Epidermal melanocyte (primary cell): Measurements from ENCODE around the gene TECTA.

Source experiments
- DNase-seq: peaks from one replicate; pipeline ENCODE4 v3.0.0; 2011; ENCODE audit warnings: low spot score; ENCODE audit not compliant: insufficient read length

The TECTA gene

GRCh38 chr11:121100943-121101342 is at the start of gene TECTA:
TECTA (plus strand) TSS chr11:121101243; CDS start chr11:121102666, 1,423 bp downstream.
- DNase-seq, result no peak

GRCh38 chr11:121053244-121053643 is 47.8 kb upstream of the TECTA start:
- DNase-seq, result no peak

- DNase-seq, result no peak
Measured at GRCh38 chr11:121054266-121054665, 46.8 kb upstream of the TECTA start.

- no peak for DNase-seq
Measured at GRCh38 chr11:121055076-121055475, 46.0 kb upstream of the TECTA start.

DNA sequence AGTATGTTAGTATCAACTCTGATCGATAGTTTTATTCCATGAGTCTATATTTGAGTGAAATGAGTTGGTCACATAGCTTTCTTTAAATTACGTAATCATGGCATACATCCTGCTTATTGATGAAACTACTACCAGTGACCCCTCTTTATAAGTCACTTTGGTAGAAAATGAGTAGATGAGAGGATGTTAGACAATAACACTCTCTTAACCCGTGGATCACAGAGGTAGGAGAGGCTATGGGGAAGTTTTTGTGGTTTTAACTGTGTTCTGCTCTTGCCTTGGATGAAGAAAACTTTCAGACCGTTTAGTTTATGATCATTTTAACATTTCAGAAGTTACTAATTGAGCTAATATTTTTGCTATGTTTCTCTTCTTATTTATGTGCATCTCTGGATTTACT is 43.1 kb upstream of the TECTA start:
- DNase-seq, result no peak

- no peak for DNase-seq
Measured at GRCh38 chr11:121058941-121059340, 42.1 kb upstream of the TECTA start.

- no peak for DNase-seq
Measured at GRCh38 chr11:121059605-121060004, 41.4 kb upstream of the TECTA start.

DNA sequence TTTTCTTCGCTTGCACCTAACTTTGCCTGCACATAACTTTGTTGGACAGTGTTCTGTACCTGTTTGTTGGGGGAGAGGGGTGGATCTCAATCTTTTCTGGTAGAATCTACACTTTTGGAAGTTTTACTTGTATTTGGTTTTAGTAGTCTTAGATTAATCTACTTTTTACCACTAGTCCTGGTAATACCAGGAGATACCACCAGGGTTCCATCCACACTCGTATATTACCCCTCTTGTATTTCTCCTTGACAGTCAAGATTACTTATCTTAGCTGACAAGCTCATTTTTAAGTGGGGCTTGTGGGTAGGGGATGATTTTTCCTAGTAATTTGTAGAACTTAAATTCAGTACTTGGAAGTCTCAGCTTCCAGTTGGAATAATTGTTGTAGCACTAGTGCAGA is 37.3 kb upstream of the TECTA start:
- no peak for DNase-seq

GRCh38 chr11:121066623-121067022 is 34.4 kb upstream of the TECTA start:
- no peak for DNase-seq

GRCh38 chr11:121067026-121067425 is 34.0 kb upstream of the TECTA start:
- DNase-seq, result no peak

DNA sequence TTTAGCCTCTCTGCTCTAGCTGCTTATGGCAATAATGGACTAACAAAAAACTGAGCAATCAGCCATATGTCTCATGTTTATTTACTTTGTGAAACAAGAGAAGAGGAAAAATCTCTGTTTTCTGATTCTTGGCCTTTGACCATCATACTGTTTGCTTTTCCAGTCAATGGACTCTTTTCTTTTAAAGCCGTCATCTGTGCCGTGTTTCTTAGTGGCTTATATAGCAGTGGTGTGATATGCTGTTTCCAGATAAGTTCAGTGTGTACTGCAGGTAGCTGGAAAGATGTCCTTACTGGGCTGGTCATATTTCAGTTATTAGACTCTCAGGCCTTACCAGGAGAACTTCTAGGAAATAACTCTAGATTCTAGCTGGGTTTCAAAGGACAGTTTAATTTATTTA is 33.6 kb upstream of the TECTA start:
- no peak for DNase-seq

- no peak for DNase-seq
Measured at GRCh38 chr11:121067962-121068647, 32.9 kb upstream of the TECTA start.

- no peak for DNase-seq
Measured at GRCh38 chr11:121068787-121069186, 32.3 kb upstream of the TECTA start.

- no peak for DNase-seq
Measured at GRCh38 chr11:121070951-121071845, 29.8 kb upstream of the TECTA start.

DNA sequence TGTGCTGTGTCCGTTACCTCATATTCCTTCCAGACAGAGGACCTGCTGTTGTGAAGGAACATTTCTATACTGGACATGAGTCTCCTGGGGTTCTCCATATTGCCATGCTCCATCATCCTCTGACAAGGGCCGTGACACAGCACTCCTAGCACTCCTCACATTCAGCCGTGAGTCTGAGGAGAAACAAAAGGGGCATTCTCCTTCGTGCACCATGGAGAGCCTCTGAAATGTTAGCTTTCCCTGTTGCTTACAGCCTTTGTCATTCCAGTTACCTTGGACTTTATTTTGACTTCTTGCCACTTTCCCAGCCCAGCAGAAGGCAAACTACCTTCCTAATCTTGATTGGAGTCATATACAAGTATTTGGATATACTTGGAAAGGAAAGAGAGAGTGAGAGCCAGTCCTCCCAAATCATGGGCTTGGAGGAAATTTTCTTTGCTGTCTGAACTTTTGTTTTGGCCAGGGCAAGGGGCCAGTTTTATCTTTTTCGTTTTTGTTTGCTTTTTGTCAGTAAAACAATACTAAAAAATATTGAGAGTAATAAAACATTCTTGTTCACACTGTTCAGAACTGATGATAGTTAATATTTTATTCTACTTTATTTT is 29.1 kb upstream of the TECTA start:
- no peak for DNase-seq

DNA sequence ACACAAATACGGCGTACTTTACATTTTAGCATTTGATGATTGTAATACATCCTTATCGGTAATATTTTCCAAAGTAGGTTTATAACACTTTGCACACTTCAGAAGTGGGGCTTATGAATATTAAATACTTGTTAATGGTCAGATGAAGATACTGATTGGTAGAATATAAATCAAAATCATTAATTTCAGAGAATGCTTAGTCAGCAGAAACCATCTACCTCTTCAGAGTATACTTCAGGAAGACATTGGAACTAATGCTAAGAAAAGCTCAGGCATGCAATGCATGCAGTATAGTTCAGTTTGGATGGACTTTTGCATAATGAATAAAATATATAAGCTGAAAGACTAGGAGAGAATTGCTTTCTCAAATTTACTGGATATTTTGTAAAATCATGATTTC is 19.7 kb upstream of the TECTA start:
- no peak for DNase-seq

DNA sequence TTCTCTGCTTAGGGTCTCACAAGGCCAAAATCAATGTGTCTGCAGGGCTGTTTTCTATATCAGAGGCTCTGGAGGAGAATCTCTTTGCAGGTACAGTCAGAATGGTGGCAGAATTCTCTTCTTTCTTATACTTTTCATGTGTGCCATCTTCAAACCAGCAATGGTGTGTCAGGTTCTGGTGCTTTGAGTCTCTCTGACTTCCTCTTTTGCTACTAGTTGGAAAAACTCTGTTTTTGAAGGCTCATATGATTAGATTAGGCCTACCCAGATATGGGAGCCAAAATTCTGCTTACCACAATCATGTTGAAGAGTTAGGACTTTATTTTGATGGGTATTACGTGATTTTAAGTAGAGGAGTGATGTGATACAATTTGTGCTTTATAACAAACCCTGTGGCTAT is 18.8 kb upstream of the TECTA start:
- DNase-seq, result no peak

DNA sequence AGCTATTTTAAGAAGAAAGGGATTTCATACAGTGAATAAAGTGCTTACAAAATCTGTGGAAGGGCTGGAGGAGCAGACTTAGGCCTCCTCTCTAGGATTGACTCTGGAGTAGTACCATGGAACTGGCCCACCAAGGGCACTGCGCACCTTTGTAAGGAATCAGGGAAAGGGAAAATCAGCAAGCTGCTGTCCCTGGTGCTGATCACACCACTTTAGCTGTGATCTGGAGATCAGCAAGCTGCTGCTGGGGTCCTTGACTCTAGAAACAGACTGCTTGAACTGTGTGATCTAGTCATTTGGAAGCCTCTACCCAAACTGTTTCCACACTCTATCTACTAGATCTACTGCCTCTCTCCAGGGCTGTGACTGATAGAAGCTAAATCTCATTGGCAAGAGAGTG is 18.4 kb upstream of the TECTA start:
- DNase-seq, result no peak

DNA sequence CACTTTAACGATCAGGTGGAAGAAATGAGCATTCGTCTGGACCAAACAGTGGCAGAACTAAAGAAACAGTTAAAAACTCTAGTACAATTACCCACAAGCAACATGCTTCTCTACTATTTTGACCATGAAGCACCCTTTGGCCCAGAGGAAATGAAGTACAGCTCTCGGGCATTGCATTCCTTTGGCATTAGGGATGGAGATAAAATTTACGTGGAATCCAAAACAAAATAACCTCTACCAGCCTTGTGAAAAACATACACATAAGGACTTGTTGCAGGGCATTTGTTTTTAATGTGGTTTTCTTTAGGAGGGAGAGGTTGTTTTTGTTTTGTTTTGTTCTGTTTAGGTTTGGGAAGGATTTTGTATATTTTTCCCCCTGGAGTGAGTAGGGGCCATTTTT is 14.2 kb upstream of the TECTA start:
- no peak for DNase-seq

- DNase-seq, result no peak
Measured at GRCh38 chr11:121089566-121089965, 11.5 kb upstream of the TECTA start.

DNA sequence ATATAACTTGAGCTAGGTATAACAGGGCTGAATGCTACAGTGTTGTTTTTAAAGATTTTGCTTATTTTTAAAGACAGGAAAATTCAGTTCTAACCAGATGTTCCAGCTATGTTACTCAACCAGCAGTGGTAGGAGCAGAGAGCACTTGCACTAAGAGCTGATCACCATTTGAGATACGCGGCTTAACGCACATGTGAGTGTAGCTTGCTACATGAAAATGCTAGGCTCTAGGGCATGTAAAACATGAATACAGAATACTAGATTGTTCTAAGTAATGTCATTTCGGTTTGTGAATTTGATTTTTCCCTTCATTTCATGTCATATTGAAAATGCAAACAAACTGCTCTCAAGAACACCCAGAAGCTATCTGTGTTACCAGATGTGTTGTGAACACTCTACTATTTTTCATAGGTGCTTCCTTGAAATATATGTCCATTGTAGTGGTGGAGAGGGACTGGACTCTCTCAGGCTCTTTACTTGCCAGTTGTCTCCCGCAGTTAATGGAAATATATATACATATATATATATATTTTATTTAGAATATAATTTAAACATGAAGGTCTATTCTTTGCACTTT is 10.8 kb upstream of the TECTA start:
- DNase-seq, result no peak
